ENCODE data around the gene BLOC1S4.
"Not testable (repeated sequence)": the region's sequence is repeated elsewhere in the genome, so short reads cannot be mapped to it uniquely, and the experiment has no call there.

The BLOC1S4 gene

DNA sequence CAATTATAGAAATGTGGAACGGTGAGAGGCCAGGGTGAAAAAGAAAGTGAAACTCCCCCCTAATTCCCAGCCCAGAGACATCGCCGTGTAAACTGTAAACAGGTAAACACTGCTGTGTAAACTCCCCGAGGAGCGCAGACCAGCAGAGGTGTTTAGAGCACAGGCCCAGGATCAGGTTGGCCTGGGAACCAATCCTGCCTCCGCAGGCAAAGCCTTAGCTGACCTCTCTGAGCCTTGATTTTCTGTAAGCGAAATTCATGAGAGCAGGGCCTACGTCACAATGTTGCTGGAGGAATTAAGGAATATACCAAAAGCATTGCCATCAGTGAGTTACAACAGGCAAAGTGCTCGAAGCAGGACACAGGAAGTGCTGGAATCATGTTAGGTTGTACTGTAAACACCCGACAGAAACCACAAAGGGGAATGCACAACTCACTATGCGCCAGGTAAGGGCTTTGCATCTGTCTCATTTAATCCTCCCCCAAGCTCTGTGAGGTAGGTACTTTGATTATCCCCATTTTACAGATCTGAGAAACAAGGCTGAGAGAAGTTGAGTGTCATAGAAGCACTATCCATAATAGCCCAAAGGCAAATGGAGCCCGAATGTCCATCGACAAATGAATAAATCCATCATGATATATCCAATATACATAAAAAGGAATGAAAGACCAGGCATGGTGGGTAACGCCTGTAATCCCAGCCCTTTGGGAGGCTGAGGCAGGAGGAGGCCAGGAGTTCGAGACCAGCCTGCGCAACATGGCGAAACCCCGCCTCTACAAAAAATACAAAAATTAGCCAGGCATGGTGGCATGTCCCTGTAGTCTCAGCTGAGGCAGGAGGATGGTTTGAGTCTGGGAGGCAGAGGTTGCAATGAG, 35.9 kb downstream of the BLOC1S4 start:
- TF ChIP-seq, protein P1, sequence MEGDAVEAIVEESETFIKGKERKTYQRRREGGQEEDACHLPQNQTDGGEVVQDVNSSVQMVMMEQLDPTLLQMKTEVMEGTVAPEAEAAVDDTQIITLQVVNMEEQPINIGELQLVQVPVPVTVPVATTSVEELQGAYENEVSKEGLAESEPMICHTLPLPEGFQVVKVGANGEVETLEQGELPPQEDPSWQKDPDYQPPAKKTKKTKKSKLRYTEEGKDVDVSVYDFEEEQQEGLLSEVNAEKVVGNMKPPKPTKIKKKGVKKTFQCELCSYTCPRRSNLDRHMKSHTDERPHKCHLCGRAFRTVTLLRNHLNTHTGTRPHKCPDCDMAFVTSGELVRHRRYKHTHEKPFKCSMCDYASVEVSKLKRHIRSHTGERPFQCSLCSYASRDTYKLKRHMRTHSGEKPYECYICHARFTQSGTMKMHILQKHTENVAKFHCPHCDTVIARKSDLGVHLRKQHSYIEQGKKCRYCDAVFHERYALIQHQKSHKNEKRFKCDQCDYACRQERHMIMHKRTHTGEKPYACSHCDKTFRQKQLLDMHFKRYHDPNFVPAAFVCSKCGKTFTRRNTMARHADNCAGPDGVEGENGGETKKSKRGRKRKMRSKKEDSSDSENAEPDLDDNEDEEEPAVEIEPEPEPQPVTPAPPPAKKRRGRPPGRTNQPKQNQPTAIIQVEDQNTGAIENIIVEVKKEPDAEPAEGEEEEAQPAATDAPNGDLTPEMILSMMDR (IDR thresholded peaks at IDR 0.05; ENCODE audit: low read depth, low read length, missing control alignments), result no peak
- DNase-seq (ENCODE audit: low read depth), result no peak
- H3K4me3 ChIP-seq (ENCODE audit: low read depth, low read length), result no peak overlapping the region

DNA sequence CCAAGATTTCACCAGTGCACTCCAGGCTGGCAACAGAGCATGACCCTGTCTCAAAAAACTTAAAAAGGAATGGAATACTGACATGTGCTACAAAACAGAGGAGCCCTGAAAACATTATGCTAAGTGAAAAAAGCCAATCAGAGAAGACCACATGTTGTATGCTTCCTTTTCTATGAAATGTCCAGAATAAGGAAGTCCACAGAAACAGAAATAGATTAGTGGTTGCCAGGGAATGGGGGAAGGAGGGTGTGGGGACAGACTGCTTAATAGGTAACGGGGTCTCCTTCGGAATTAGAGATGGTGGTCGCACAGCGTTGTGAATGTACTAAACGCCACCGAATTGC, 36.5 kb downstream of the BLOC1S4 start:
- no peak for DNase-seq (ENCODE audit: low read depth)

DNA sequence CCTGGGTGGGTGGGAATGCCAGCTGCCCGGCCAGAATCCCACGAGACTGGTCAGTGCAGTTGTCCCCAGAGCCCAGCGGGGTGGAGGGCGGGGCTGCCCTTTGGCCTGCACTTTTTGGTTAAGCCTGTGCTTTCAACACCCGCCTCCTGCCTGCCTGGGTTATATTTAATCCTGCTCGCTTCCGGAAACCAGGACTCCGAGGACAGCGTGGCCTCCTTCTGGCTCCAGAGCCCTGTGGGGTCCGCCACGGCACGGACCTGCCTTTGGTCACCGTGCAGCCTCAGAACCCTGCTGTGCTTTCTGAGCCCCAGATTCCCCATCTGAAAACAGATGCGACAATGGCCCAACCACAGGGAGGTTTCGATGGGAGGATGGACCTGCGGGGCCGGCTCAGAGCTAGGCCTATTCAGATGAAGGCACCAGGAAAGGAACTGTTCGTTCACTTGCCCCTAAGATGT, 37.2 kb downstream of the BLOC1S4 start:
- no peak for DNase-seq (ENCODE audit: low read depth)
- TF ChIP-seq, protein P1 (IDR thresholded peaks at IDR 0.05; ENCODE audit: low read depth, low read length, missing control alignments), result no peak
- no peak overlapping the region for H3K4me3 ChIP-seq (ENCODE audit: low read depth, low read length)

More for the DNA sequence above, 36.5 kb downstream of the BLOC1S4 start:
- no peak overlapping the region for H3K4me3 ChIP-seq (ENCODE audit: low read depth, low read length)
- TF ChIP-seq, protein P1 (IDR thresholded peaks at IDR 0.05; ENCODE audit: low read depth, low read length, missing control alignments), result no peak

DNA sequence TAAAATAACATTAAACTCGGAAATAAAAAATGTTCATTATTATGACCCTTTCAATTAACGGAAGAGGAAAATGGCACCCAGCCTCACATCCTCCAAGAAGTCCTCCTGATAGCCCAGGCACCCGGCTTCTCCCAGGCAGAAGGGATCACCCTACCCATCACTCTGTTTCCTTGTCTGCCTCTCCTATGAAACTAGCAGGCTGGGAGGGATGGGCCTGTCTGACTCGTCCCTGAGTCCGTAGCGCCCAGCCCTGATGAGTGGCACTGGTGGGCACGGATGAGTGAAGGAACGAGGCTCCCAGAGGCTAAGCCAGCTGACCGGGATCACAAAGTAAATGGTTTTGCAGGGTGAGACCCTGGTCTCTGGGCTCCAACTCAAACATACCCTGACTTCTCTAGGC, 37.9 kb downstream of the BLOC1S4 start:
- no peak for DNase-seq (ENCODE audit: low read depth)
- H3K4me3 ChIP-seq (ENCODE audit: low read depth, low read length), result no peak overlapping the region
- TF ChIP-seq, protein P1 (IDR thresholded peaks at IDR 0.05; ENCODE audit: low read depth, low read length, missing control alignments), result no peak

DNA sequence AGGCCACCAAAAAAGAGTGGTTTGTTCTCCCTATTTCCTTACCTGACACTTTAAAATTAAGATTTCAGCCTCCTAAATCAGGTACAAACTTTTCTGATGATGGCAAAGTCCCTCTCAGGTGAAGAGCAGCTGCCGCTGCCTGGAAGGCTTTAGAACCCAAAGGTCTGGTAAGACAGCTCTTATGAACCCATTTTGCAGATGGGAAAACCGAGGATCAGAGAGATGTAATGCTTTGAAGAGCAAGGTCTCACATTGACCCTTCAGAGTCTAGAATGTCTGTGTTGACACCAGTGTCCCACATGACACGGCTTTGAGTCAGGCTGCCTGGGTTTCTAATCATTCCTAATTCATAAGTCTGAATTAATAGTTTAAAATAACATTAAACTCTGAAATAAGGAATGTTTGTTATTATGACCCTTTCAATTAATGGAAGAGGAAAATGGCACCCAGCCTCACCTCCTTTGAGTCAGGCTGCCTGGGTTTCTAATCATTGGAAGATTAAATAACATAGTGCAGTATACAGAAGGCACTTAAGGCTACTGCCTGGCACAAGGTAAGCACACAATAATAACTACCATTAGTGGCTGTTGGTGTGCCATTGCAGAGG, 38.6 kb downstream of the BLOC1S4 start:
- TF ChIP-seq, protein P1 (IDR thresholded peaks at IDR 0.05; ENCODE audit: low read depth, low read length, missing control alignments), result no peak
- no peak for DNase-seq (ENCODE audit: low read depth)
- no peak overlapping the region for H3K4me3 ChIP-seq (ENCODE audit: low read depth, low read length)

DNA sequence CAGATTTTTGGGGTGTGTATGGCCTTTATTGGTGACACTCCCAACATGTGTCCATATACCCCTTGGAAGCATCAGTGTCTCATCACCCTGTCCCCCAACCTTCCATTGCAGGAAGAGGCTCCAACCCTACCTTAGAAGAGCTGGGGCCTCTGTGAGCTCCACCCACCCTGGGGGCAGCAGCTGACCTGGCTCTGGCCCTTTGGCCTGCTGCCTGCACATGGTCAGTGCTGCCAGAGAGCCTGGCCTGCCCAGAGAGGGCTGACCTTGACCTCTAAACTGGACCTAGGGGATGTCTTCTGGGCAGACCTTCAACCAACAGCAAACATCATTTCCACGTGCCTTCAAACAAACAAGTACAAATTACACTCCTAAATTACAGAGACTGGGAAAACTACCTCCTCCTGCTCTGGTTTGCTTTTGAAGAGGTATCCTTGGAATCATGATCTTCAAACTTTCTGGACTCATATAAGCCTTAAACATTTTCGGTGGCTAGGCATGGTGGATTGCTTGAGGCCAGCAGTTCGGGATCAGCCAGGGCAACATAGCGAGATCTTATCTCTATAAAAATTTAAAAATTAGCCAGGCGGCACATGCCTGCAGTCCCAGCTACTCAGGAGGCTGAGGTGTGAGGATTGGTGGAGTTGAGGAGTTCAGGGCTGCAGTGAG, 39.2 kb downstream of the BLOC1S4 start:
- DNase-seq (ENCODE audit: low read depth), result no peak
- TF ChIP-seq, protein P1 (IDR thresholded peaks at IDR 0.05; ENCODE audit: low read depth, low read length, missing control alignments), result no peak
- H3K4me3 ChIP-seq (ENCODE audit: low read depth, low read length), result no peak overlapping the region

DNA sequence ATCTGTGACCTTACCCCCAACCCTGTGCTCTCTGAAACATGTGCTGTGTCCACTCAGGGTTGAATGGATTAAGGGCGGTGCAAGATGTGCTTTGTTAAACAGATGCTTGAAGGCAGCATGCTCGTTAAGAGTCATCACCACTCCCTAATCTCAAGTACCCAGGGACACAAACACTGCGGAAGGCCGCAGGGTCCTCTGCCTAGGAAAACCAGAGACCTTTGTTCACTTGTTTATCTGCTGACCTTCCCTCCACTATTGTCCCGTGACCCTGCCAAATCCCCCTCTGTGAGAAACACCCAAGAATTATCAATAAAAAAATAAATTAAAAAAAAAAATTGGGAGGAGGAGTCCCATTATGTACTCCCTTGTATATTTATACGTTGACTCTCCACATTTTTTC, 40.4 kb downstream of the BLOC1S4 start:
- not testable (repeated sequence) for DNase-seq (ENCODE audit: low read depth); H3K4me3 ChIP-seq (ENCODE audit: low read depth, low read length)
